Measurements from ENCODE around the gene UBQLN2.
"Not testable (repeated sequence)": the region's sequence is repeated elsewhere in the genome, so short reads cannot be mapped to it uniquely, and the experiment has no call there.

The UBQLN2 gene

DNA sequence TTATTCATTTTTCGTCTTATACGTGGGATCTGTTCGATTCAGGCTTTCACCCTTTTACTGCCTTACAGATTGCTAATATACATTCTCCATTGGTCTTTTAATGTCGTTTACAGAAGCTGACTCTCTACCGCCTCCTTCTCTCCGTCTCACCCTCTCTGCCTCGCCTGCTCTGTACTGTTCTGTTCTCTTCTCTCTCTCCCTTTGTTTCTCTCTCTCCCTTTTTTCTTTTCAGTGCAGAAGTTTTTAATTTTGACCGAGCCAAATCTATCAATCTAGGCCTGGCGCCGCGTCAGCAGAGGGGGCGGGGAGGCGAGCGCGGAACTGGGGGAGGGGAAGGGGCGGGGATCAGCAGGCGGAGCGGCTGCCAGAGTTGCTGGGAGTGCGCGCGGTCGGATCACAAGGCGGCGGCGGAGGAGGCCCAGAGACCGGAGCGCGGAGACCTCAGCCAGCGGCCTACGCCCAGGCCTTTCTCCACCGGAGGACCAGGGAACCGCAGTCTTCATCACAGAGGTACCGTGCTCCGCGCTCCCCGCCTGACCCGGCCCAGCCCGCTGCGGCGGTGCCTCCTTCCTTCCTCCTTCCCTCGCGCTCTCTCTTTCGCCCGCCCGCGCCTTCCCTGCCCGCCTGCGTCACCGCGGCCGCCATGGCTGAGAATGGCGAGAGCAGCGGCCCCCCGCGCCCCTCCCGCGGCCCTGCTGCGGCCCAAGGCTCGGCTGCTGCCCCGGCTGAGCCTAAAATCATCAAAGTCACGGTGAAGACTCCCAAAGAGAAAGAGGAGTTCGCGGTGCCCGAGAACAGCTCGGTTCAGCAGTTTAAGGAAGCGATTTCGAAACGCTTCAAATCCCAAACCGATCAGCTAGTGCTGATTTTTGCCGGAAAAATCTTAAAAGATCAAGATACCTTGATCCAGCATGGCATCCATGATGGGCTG is at the start of gene UBQLN2:
TSS of gene UBQLN2 (plus strand) at position 397 of the 931 bp plus-strand sequence. CDS start at position 644, 247 bp downstream.
- peak in 13 of 14 donors; percentile 30 to 86 (median 67) for DNase-seq

DNA sequence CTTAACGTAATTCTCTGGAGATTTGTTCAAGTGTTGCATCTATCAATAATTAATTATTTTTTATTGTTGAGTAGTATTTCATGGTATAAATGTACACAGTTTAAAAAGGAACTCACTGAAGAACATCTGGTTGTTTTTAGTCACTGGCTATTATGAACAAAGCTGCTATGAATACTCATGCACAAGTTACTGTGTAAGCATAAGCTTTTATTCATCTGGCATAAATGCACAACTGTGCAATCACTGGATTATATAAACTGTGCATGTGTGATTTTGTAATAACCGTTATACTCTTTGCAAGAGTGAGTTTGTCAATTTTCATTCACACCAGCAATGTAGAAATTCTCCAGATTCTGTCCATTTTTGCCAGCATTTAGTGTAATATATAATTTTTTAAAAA is 43.8 kb upstream of the UBQLN2 start:
- no peak for DNase-seq

DNA sequence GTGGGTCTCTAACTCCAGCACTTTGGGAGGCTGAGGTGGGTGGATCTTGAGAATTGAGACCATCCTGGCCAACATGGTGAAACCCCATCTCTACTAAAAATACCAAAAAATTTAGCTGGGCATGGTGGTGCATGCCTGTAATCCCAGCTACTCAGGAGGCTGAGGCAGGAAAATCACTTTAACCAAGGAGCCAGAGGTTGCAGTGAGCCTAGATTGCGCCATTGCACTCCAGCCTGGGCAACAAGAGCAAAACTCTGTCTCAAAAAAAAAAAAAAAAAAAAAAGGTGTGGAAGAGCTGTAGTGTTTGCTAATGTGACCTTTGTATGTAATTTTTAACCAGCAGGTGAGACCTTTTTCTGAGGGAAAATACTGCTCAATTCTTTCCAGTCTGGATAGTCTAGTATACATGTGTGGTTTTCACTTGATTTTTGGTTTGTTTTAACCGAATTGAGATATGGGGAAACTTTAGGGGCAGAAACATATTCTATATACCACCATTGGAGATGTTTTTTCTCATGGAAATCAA is 33.9 kb upstream of the UBQLN2 start:
- not testable (repeated sequence) for DNase-seq

DNA sequence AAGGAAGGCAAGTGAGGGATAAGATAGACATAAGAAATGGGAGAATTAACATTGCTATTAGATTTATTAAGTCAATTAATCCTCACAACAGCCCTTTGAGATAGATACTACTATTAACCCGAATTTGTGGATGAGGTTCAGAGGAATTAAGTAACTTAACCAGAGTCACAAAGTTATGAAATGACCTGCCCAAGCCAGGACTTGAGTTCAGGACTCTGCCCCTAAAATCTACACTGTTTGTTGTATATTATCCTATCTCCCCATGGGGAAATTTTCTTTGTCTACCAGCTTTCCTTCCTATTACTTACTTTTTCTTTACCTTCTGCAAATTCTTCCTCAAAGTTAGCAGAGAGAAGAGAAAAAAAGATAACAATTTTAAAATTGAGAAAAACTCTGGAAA is 33.4 kb upstream of the UBQLN2 start:
- no peak for DNase-seq

DNA sequence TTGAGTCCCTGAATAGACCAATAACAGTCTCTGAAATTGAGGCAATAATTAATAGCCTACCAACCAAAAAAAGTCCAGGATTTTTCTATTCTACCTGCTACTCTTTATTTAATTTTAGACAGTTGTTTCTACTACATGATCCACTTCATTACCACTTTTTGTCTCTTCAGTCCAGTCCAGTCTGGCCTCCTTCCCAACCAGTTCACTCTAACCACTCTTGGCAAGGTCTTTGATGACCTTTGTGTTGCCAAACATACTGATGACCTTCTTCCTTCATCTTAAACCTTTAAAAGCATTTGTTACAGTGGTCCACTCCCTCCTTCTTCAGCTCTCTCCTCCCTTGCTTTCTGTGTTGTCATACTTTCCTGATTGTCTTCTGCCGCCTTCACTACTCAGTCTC is 12.8 kb upstream of the UBQLN2 start:
- DNase-seq: no peak

DNA sequence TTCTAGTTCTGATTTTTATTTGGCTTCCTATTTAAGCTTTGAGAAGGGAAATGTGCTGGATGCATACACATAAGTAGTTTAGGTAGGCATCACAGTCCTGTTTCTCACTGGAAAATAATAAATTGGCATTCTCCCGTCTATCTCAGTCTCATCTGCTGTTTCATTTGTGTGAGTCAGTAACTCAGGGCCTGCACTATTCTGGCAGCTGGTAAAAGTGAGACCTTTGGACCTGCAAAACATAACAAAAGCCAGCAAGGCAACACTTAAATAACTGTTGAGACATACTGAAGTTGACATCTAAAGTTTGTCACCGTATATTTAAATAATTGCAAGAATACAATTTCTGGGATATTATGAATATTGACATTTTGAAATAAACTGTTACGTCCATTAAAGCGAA is 8.6 kb upstream of the UBQLN2 start:
- DNase-seq: no peak

DNA sequence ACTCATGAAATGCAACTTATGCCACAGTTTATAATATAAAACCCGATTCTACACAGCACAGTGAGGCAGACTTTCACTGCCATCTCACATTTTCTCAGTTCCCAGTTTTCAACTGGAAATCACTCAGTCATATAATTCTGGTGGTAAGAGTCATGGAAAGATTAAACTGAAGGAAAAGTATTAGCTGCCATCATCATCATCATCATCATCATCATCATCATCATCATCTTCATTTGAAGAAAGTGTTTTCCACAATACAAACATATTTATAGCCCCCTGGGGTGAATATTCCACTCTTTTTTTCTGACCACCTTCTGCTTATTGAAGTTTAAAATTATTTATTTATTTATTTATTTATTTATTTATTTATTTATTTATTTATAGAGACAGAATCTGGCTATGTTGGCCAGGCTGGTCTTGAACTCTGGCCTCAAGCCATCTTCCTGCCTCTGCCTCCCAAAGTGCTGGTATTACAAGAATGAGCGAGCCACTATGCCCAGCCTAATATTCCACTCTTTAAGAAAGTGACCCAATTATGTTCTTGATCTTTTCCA is 6.0 kb upstream of the UBQLN2 start:
- DNase-seq: no peak

DNA sequence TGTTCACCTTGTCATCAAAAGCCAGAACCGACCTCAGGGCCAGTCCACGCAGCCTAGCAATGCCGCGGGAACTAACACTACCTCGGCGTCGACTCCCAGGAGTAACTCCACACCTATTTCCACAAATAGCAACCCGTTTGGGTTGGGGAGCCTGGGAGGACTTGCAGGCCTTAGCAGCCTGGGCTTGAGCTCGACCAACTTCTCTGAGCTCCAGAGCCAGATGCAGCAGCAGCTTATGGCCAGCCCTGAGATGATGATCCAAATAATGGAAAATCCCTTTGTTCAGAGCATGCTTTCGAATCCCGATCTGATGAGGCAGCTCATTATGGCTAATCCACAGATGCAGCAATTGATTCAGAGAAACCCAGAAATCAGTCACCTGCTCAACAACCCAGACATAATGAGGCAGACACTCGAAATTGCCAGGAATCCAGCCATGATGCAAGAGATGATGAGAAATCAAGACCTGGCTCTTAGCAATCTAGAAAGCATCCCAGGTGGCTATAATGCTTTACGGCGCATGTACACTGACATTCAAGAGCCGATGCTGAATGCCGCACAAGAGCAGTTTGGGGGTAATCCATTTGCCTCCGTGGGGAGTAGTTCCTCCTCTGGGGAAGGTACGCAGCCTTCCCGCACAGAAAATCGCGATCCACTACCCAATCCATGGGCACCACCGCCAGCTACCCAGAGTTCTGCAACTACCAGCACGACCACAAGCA is 898 bp downstream of the UBQLN2 start:
- peak in 7 of 14 donors; percentile 22 to 52 (median 47) for DNase-seq

DNA sequence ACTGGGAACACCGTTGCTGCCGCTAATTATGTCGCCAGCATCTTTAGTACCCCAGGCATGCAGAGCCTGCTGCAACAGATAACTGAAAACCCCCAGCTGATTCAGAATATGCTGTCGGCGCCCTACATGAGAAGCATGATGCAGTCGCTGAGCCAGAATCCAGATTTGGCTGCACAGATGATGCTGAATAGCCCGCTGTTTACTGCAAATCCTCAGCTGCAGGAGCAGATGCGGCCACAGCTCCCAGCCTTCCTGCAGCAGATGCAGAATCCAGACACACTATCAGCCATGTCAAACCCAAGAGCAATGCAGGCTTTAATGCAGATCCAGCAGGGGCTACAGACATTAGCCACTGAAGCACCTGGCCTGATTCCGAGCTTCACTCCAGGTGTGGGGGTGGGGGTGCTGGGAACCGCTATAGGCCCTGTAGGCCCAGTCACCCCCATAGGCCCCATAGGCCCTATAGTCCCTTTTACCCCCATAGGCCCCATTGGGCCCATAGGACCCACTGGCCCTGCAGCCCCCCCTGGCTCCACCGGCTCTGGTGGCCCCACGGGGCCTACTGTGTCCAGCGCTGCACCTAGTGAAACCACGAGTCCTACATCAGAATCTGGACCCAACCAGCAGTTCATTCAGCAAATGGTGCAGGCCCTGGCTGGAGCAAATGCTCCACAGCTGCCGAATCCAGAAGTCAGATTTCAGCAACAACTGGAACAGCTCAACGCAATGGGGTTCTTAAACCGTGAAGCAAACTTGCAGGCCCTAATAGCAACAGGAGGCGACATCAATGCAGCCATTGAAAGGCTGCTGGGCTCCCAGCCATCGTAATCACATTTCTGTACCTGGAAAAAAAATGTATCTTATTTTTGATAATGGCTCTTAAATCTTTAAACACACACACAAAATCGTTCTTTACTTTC is 1.8 kb downstream of the UBQLN2 start:
- peak in 6 of 14 donors; percentile 9 to 45 (median 24) for DNase-seq

DNA sequence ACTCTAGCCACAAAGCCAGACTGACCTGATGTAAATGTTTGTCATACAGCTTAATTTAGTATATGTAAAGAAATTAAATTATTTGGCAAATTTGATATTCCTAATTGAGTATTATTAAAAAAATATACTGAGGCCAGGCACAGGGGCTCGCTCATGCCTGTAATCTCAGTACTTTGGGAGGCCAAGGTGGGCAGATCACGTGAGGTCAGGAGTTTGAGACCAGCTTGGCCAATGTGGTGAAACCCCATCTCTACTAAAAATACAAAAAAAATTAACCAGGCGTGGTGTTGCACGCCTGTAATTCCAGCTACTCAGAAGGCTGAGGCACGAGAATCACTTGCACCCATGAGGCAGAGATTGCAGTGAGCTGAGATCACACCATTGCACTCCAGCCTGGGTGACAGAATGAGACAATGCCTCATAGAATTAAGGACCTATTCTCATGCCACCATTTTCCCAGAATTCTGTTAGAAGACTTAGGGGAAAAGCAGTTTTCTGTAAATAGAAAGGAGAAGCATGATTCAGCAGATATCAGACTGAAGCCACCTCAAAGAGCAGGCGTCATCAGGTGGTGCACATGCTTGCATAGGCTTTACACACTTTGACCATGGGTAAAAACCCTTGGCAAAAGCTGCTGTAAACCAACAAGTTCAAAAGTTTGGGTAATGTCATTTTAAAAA is 6.1 kb downstream of the UBQLN2 start:
- peak in 3 of 14 donors; percentile 1 to 30 (median 13) for DNase-seq

DNA sequence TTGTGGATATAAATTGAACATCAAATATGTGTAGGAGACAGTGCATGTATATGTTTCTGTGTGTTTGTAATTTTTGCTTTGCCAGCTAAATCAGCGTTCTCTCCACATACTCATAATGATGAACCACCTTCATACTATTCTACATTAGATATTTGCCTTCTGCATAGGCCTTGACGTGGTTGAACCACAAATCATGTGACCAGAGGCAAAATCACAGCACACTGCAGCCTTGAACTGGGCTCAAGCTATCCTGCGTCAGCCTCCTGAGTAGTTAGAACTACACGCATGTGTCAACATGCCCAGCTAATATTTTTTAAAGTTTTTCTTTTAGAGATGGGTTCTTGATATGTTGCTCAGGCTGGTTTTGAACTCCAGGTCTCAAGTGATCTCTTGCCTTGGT is 9.5 kb downstream of the UBQLN2 start:
- DNase-seq: no peak

DNA sequence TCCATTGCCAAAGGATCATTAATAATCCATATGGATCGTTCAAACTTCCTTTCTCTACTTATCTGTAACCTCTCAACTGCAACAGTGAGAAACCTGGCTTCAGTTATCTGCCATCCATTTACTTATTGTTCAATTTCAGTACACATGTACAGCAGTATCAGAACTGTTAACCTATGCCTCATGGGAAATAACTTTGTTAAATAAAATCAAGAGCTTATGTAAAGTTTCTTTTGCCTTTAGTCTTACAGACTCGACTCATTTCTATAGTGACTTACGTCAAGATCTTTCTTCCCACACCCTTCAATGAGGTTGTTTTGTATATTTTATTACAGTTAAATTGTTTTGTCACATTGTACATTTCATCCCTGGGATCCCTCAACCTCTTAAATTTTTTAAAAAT is 11.4 kb downstream of the UBQLN2 start:
- no peak for DNase-seq

DNA sequence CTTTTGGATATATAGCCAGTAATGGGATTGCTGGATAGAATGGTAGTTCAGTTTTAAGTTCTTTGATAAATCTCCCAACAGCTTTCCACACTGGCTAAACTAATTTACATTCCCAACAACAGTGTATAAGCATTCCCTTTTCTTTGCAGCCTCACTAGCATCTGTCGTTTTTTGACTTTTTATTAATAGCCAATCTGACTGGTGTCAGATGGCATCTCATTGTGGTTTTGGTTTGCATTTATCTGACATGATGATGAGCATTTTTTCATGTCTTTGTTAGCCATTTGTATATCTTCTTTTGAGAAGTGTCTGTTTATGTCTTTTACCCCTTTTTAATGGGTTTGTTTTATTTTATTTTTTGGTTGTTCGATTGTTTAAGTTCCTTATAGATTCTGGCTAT is 13.3 kb downstream of the UBQLN2 start:
- DNase-seq: no peak

DNA sequence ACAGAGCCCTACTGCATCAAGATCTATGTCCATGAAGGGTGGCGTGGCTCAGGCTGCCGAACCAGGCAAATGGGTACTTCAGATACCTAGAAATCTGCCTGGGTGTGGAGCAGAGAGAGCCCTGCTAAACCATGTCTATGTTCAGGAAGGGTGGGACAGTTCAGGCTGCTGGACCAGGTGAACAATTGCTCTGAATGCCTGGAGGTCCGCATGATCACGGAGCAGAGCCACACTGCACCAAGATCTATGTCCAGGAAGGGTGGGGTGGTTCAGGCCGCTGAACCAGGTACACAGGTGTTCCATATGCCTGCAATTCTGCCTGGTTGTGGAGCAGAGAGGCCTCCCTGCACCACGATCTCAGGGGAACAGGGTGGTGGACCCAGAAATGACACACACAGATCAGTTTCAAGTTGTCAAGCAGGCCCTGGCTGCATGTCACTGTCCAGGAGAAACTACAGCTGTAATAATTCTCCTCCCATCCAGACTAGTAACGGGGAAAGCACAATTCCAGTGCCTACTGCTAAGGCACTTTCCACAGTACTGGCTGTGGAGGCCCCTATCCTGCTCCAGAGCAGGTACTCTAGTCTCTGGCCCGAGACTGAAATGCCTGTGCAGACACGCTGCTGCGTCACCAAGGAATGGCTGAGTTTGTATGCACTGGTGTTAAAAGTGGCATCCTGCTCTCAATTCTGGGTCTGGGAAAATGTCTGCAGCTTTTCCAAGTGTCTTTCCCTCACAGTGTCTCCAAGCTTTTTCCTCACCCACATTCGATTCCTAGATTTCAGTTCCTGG is 25.2 kb downstream of the UBQLN2 start:
- no peak for DNase-seq

DNA sequence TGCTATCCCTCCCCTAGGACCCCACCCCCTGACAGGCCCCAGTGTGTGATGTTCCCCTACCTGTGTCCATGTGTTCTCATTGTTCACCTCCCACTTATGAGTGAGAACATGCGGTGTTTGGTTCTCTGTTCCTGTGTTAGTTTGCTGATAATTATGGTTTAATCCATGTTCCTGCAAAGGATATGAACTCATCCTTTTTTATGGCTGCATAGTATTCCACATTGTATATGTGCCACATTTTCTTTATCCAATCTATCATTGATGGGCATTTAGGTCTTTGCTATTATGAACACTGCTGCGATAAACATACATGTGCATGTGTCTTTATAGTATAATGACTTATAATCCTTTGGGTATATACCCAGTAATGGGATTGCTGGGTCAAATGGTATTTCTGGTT is 28.4 kb downstream of the UBQLN2 start:
- not testable (repeated sequence) for DNase-seq

DNA sequence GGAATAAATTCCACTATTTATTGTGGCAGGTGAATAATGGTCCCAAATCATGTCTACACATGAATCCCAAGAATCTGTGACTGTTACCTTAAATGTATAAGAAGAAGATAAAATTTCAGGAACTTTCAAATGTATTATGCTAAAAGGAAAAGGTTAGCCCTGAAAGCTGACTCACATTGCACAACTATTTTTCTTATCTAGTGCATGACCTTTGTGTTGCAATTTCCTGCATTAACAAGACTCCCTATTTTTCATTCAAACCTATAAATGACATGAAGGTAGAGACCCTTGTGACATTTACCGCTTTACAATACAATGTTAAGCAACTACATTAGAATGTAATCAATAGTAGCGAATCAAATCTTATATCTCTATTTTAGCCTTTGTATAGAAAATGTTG is 36.7 kb downstream of the UBQLN2 start:
- DNase-seq: no peak

DNA sequence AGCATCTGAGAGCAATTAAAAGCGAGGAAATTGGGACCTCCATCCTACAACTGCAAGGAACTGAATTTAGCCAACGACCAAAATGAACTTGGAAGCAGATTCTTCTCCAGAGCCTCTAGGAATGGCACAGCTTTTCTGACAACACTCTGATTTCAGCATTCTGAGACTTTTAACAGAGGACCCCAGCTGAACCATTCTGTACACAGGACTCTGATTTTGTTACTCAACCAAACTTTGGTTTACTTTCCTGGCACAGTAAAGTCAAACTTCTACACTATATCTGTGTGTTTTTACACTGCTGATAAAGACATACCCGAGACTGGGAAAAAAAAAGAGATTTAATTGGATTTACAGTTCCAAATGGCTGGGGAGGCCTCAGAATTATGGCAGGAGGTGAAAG is 37.6 kb downstream of the UBQLN2 start:
- DNase-seq: no peak

DNA sequence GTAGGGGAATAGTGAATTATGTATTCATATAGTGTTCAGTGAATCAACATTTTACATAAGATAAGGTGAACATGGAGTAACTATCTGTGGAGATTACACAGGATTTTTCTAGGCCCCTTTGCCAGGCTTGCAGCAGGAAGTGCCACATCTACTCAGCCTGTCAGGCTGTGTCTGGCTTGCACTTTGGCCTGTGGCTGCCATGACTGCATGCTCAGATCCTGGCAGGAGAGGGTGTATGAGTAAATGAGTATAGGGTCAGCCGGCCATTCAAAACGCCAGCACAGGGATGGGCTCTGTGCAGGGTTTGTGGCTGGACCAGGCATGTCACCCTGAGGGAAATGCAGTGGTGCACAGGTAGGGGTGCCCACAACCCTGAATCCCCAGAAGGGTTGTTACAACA is 51.9 kb downstream of the UBQLN2 start:
- no peak for DNase-seq

Data from C1 segment of cervical spinal cord (tissue), 14 donors.